ENCODE measurements around the gene USP54. TPM values are rescaled to one million over a fixed set of nuclear protein-coding genes. Genes with fewer than 3 reads are reported as not detected.
"Not testable (repeated sequence)": the region's sequence is repeated elsewhere in the genome, so short reads cannot be mapped to it uniquely, and the experiment has no call there.

The USP54 gene
- total and polyA plus RNA-seq, 2 donors = 23.8 to 26.4 TPM

GRCh38 chr10:73578927-73579326 is 12.2 kb downstream of the USP54 start:
- DNase-seq (ENCODE audit: extremely low spot score); H3K27ac ChIP-seq (ENCODE audit: low read depth); H3K4me3 ChIP-seq (ENCODE audit: low read depth, low read length); H3K4me1 ChIP-seq (ENCODE audit: insufficient read depth); H3K36me3 ChIP-seq (ENCODE audit: insufficient read depth): not testable (repeated sequence)
- WGBS = 88% methylated on average over 6 of the region's 6 CpGs

GRCh38 chr10:73577788-73578187 is 13.4 kb downstream of the USP54 start:
- WGBS = 40% methylated on average over 1 of the region's 1 CpG
- peak; percentile 36 for DNase-seq (ENCODE audit: extremely low spot score)

GRCh38 chr10:73576890-73577591 is 14.1 kb downstream of the USP54 start:
- DNase-seq (ENCODE audit: extremely low spot score) = no peak
- Histone ChIP-seq H3K36me3 (ENCODE audit: insufficient read depth) (no peaks in the 10 kb centered on the region), H3K4me1 (ENCODE audit: insufficient read depth) (peaks cover 2% of the 10 kb centered on the region), H3K4me3 (ENCODE audit: low read depth, low read length) (no peak overlapping the region), H3K27ac (ENCODE audit: low read depth) (peak overlapping the region; percentile 38)
- WGBS = 52% methylated on average over 3 of the region's 3 CpGs

More at GRCh38 chr10:73577788-73578187, 13.4 kb downstream of the USP54 start:
- Histone ChIP-seq H3K36me3 (ENCODE audit: insufficient read depth) (no peaks in the 10 kb centered on the region), H3K4me1 (ENCODE audit: insufficient read depth) (peaks cover 2% of the 10 kb centered on the region), H3K4me3 (ENCODE audit: low read depth, low read length) (no peak overlapping the region), H3K27ac (ENCODE audit: low read depth) (no peak overlapping the region)

GRCh38 chr10:73576178-73576889 is 14.8 kb downstream of the USP54 start:
- DNase-seq (ENCODE audit: extremely low spot score) = peak; percentile 49
- Histone ChIP-seq H3K27ac (ENCODE audit: low read depth) (peak overlapping the region; percentile 56), H3K36me3 (ENCODE audit: insufficient read depth) (no peaks in the 10 kb centered on the region), H3K4me3 (ENCODE audit: low read depth, low read length) (peak overlapping the region; percentile 28), H3K4me1 (ENCODE audit: insufficient read depth) (peaks cover 2% of the 10 kb centered on the region)
- 33% methylated on average over 4 of the region's 4 CpGs for WGBS

- H3K27ac ChIP-seq (ENCODE audit: low read depth); H3K4me3 ChIP-seq (ENCODE audit: low read depth, low read length); H3K4me1 ChIP-seq (ENCODE audit: insufficient read depth); H3K36me3 ChIP-seq (ENCODE audit: insufficient read depth); DNase-seq (ENCODE audit: extremely low spot score): not testable (repeated sequence)
- 93% methylated on average over 7 of the region's 7 CpGs for WGBS
These were observed 24.1 kb downstream of the USP54 start for GRCh38 chr10:73567025-73567424.

DNA sequence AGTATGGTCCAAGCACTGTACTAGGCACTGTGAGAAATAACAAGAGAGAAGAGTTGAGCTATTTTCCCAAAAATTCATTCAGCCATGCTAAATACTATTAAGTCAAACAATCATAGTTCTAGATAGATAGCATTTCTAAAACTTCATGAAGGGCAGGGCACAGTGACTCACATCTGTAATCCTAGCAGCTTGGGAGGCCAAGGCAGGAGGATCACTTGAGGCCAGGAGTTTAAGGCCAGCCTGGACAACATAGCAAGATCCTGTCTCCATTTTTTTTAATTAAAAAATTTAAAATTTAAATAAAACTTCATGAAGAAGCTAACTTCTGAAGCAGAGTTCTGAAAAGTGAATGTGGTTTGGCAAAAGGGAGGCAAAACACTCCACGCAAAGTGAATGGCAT is 29.9 kb downstream of the USP54 start:
- Histone ChIP-seq H3K27ac (ENCODE audit: low read depth) (no peak overlapping the region), H3K4me1 (ENCODE audit: insufficient read depth) (no peaks in the 10 kb centered on the region), H3K36me3 (ENCODE audit: insufficient read depth) (peaks cover 1% of the 10 kb centered on the region), H3K4me3 (ENCODE audit: low read depth, low read length) (no peak overlapping the region)
- no peak for DNase-seq (ENCODE audit: extremely low spot score)
- 100% methylated on average over 1 of the region's 1 CpG for WGBS

DNA sequence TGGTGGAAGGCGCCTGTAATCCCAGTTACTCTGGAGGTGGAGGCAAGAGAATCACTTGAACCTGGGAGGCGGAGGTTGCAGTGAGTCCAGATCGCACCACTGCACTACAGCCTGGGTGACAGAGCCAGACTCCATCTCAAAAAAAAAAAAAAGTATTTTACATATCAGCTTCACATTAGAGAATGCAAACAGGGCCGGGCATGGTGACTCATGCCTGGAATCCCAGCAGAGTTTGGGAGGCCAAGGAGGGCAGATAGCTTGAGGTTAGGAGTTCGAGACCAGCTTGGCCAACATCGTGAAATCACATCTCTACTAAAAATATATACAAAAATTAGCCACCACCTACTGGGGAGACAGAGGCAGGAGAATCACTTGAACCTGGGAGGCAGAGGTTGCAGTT is 31.6 kb downstream of the USP54 start:
- DNase-seq (ENCODE audit: extremely low spot score) = no peak
- WGBS = 93% methylated on average over 6 of the region's 6 CpGs
- Histone ChIP-seq H3K4me1 (ENCODE audit: insufficient read depth) (no peaks in the 10 kb centered on the region), H3K36me3 (ENCODE audit: insufficient read depth) (peaks cover under 1% of the 10 kb centered on the region), H3K4me3 (ENCODE audit: low read depth, low read length) (no peak overlapping the region), H3K27ac (ENCODE audit: low read depth) (no peak overlapping the region)

DNA sequence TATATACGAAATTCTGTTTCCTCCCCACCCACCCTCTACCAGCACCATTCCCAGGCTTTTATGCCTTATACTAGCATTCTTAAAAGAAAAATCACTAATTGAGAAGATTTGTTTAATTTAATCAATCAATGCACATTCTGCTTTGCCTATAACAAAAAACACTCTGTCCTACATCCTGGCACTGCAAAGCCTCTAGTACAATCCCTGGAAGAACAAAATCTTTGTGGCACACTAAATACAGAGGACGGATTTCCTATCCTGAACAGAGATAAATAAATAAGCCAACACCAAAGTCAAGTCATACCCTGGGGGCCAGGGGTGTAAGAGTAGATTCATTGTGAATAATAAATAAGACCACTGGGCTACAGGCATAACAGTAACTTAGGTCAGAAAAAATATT is 34.3 kb downstream of the USP54 start:
- WGBS = 85% methylated on average over 2 of the region's 2 CpGs
- Histone ChIP-seq H3K4me1 (ENCODE audit: insufficient read depth) (no peaks in the 10 kb centered on the region), H3K27ac (ENCODE audit: low read depth) (no peak overlapping the region)

GRCh38 chr10:73554721-73555120 is 36.4 kb downstream of the USP54 start:
- no peak for DNase-seq (ENCODE audit: extremely low spot score)

More for the DNA sequence above, 34.3 kb downstream of the USP54 start:
- DNase-seq (ENCODE audit: extremely low spot score) = no peak
- H3K4me3 ChIP-seq (ENCODE audit: low read depth, low read length) = no peak overlapping the region
- H3K36me3 ChIP-seq (ENCODE audit: insufficient read depth) = no peaks in the 10 kb centered on the region

DNA sequence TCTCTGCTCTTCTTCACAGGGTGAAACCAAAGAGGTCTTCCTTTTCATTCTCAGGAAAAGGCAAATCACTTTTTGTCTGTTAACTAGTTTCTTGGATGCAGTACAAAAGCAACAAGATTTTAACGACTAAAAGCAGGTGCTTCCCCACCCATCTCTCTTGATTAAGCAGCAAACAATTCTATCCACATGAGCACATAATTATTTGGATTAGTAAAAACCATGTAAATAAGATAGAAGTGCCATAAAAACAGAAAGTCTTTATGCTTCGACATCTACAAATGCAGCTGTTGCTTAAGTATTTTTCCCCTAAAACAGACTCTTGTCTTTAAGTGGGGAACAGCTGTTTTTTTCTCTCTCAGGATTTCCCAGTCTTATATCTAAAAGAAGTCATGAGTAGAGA is 37.4 kb downstream of the USP54 start:
- Histone ChIP-seq H3K4me1 (ENCODE audit: insufficient read depth) (no peaks in the 10 kb centered on the region), H3K36me3 (ENCODE audit: insufficient read depth) (no peaks in the 10 kb centered on the region), H3K27ac (ENCODE audit: low read depth) (no peak overlapping the region), H3K4me3 (ENCODE audit: low read depth, low read length) (no peak overlapping the region)
- WGBS = 63% methylated on average over 2 of the region's 2 CpGs
- DNase-seq (ENCODE audit: extremely low spot score) = no peak

More at GRCh38 chr10:73554721-73555120, 36.4 kb downstream of the USP54 start:
- Histone ChIP-seq H3K27ac (ENCODE audit: low read depth) (no peak overlapping the region), H3K4me1 (ENCODE audit: insufficient read depth) (no peaks in the 10 kb centered on the region), H3K36me3 (ENCODE audit: insufficient read depth) (no peaks in the 10 kb centered on the region), H3K4me3 (ENCODE audit: low read depth, low read length) (no peak overlapping the region)

- Histone ChIP-seq H3K4me1 (ENCODE audit: insufficient read depth) (no peaks in the 10 kb centered on the region), H3K36me3 (ENCODE audit: insufficient read depth) (no peaks in the 10 kb centered on the region), H3K4me3 (ENCODE audit: low read depth, low read length) (no peak overlapping the region), H3K27ac (ENCODE audit: low read depth) (no peak overlapping the region)
- DNase-seq (ENCODE audit: extremely low spot score) = no peak
- 81% methylated on average over 3 of the region's 3 CpGs for WGBS
These were observed 38.1 kb downstream of the USP54 start for GRCh38 chr10:73552819-73553715.

DNA sequence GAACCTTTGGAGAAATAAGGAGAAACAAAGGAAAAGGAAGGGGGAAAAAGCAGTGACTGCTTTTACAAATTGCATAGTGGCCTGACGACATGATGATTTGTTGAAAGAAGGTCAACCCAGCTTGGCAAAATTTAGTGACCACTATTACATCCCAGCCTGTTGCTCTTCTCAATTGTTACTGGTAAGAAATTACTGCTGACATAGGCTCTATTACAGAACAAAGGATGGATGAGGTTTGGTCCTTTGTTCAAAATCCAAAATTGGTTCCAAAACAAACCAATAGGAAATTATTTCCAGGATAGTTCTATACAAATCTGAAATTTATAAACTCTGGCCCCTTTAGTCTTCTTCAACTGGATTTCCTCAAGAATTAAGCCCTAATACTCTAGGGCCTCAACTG is 39.6 kb downstream of the USP54 start:
- no peaks in the 10 kb centered on the region for H3K4me1 ChIP-seq (ENCODE audit: insufficient read depth)
- H3K27ac ChIP-seq (ENCODE audit: low read depth) = no peak overlapping the region
- DNase-seq (ENCODE audit: extremely low spot score) = no peak
- H3K4me3 ChIP-seq (ENCODE audit: low read depth, low read length) = no peak overlapping the region
- 98% methylated on average over 1 of the region's 1 CpG for WGBS
- no peaks in the 10 kb centered on the region for H3K36me3 ChIP-seq (ENCODE audit: insufficient read depth)

DNA sequence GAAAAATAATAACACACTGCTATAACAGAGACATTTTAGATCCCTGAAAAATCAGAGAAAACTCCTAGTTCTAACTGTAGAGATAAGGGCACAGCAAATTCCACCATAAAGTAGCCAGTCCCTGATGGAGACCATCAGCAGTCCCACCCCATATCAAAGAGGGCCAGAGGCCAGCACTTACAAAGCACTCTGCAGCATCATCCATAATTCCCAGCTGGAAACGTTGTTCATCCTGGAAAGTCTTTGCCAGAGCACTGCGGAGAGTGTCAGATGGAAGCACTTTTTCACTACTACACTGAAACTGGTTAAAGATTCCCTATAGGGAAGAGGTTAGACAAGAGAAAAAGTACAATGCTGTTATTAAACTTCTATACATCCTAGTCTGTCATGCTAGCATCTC is 45.8 kb downstream of the USP54 start:
- DNase-seq (ENCODE audit: extremely low spot score) = no peak
- Histone ChIP-seq H3K4me3 (ENCODE audit: low read depth, low read length) (no peak overlapping the region), H3K4me1 (ENCODE audit: insufficient read depth) (no peaks in the 10 kb centered on the region), H3K36me3 (ENCODE audit: insufficient read depth) (peaks cover 4% of the 10 kb centered on the region), H3K27ac (ENCODE audit: low read depth) (no peak overlapping the region)
- 74% methylated on average over 2 of the region's 2 CpGs for WGBS

Measured in urinary bladder (tissue), 4 donors.